ENCODE data around the gene CASP8AP2.
"Not testable (repeated sequence)": the region's sequence is repeated elsewhere in the genome, so short reads cannot be mapped to it uniquely, and the experiment has no call there.

CASP8AP2 gene

GRCh38 chr6:89826029-89826528, 3.6 kb upstream of the CASP8AP2 start:
- DNase-seq, result no peak

- not testable (repeated sequence) for DNase-seq
These were observed 1.1 kb upstream of the CASP8AP2 start for GRCh38 chr6:89828475-89828987.

- DNase-seq, result no peak
These were observed 650 bp upstream of the CASP8AP2 start for GRCh38 chr6:89828988-89829471.

GRCh38 chr6:89830170-89830809, 610 bp downstream of the CASP8AP2 start:
- DNase-seq, result no peak

GRCh38 chr6:89834884-89835792, 5.5 kb downstream of the CASP8AP2 start:
- DNase-seq, result peak; percentile 49

GRCh38 chr6:89836639-89837222, 7.1 kb downstream of the CASP8AP2 start:
- no peak for DNase-seq

GRCh38 chr6:89840538-89840937, 10.9 kb downstream of the CASP8AP2 start:
- no peak for DNase-seq

- no peak for DNase-seq
These were observed 12.5 kb downstream of the CASP8AP2 start for GRCh38 chr6:89842228-89842627.

GRCh38 chr6:89843070-89843469, 13.4 kb downstream of the CASP8AP2 start:
- no peak for DNase-seq

- not testable (repeated sequence) for DNase-seq
These were observed 17.8 kb downstream of the CASP8AP2 start for GRCh38 chr6:89847513-89847912.

- no peak for DNase-seq
These were observed 23.4 kb downstream of the CASP8AP2 start for GRCh38 chr6:89853068-89853467.

- DNase-seq, result no peak
These were observed 28.4 kb downstream of the CASP8AP2 start for GRCh38 chr6:89858041-89858440.

- DNase-seq, result no peak
These were observed 30.1 kb downstream of the CASP8AP2 start for GRCh38 chr6:89859744-89860143.

GRCh38 chr6:89862273-89862672, 32.6 kb downstream of the CASP8AP2 start:
- DNase-seq, result no peak

GRCh38 chr6:89862698-89863097, 33.0 kb downstream of the CASP8AP2 start:
- no peak for DNase-seq

GRCh38 chr6:89866024-89866678, 36.5 kb downstream of the CASP8AP2 start:
- DNase-seq, result no peak

GRCh38 chr6:89873721-89874120, 44.0 kb downstream of the CASP8AP2 start:
- no peak for DNase-seq

GRCh38 chr6:89874438-89874837, 44.8 kb downstream of the CASP8AP2 start:
- DNase-seq, result no peak

- DNase-seq, result no peak
These were observed 56.9 kb downstream of the CASP8AP2 start for GRCh38 chr6:89886378-89887120.

GRCh38 chr6:89887452-89888137, 57.9 kb downstream of the CASP8AP2 start:
- DNase-seq, result peak; percentile 24

- DNase-seq, result no peak
These were observed 58.4 kb downstream of the CASP8AP2 start for GRCh38 chr6:89888138-89888514.
